ENCODE measurements around the gene NHEJ1.

DNA sequence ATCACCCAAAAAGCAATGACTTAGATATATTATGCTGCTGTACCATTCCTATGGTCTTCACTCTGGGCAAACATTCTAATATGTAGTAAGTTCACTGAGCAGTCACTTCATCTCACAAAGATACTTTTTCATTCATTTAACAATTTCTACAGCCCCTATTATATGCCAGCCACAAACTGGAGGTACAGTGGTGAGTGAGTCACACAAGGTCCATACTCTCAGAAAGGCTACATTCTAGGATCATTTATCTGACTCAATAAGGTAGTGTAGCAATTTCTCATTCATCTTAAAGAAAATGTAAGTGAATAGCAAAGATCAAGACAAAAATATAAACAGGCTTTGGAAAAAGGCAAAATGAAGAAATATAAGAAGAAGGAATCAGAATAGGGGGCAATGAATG lies 40.5 kb downstream of the NHEJ1 start:
- TF ChIP-seq, protein P1, sequence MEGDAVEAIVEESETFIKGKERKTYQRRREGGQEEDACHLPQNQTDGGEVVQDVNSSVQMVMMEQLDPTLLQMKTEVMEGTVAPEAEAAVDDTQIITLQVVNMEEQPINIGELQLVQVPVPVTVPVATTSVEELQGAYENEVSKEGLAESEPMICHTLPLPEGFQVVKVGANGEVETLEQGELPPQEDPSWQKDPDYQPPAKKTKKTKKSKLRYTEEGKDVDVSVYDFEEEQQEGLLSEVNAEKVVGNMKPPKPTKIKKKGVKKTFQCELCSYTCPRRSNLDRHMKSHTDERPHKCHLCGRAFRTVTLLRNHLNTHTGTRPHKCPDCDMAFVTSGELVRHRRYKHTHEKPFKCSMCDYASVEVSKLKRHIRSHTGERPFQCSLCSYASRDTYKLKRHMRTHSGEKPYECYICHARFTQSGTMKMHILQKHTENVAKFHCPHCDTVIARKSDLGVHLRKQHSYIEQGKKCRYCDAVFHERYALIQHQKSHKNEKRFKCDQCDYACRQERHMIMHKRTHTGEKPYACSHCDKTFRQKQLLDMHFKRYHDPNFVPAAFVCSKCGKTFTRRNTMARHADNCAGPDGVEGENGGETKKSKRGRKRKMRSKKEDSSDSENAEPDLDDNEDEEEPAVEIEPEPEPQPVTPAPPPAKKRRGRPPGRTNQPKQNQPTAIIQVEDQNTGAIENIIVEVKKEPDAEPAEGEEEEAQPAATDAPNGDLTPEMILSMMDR (IDR thresholded peaks at IDR 0.05 in 2 of 3, conservative IDR thresholded peaks at IDR 0.05 in 1 of 3; ENCODE audit: borderline replicate concordance in 1 of 3, insufficient read depth in 1 of 3, low read depth in 2 of 3, low read length in 2 of 3) = no peak
- no peak for TF ChIP-seq ZFX (IDR thresholded peaks at IDR 0.05)

Measured in HCT116 (cell line).